ENCODE results near the gene DUSP11. TPM values are rescaled to one million over a fixed set of nuclear protein-coding genes. Genes with fewer than 3 reads are reported as not detected.

The DUSP11 gene
- total and polyA plus RNA-seq, 9 of the 15 experiments (the other 6 are each of a cell fraction or from before 2014, with no cell fraction given), result 20.7 to 79.8 (median 29.3) TPM

- TF ChIP-seq RAD21 (CRISPR knock-in tag; conservative IDR thresholded peaks at IDR 0.05 in 1 of 2, IDR thresholded peaks at IDR 0.05 in 1 of 2), result peak; percentile 48 to 64; a peak in 3 of 4 replicates
Observed at GRCh38 chr2:73779467-73780236, at the start of gene DUSP11 (continued).

- ATAC-seq (peak; percentile 95), FAIRE-seq (peak; percentile 99), DNase-seq (ENCODE audit: extremely low read depth in 1 of 4, low spot score in 3 of 4) (peak; percentile 95 to 98 (median 96))
- no peaks in the 10 kb centered on the region for H4K20me1 ChIP-seq (replicated peaks; ENCODE audit: control insufficient read depth, insufficient read depth, low read length)
- H3K4me3 ChIP-seq, result peak within 1 kb of the TSS; percentile 62
- ChIA-PET POLR2A (interaction anchor here (0.7 to 1.3 kb wide), 10 partner anchors 11 to 371 kb away, joined by 3 to 7 read pairs (median 3); no protein-coding TSS in a partner anchor), CTCF (ENCODE audit: low intra/inter-chr PET ratio) (interaction anchor here (0.6 to 1.1 kb wide), 2 partner anchors 117 to 495 kb away, joined by 3 read pairs; no protein-coding TSS in a partner anchor)
- H3K79me2 ChIP-seq (ENCODE audit: control insufficient read depth, insufficient read depth, low read length), result peaks cover 22% of the 10 kb centered on the region
- H3K36me3 ChIP-seq (ENCODE audit: control insufficient read depth, insufficient read depth, low read length), result peaks cover 31% of the 10 kb centered on the region; the same call in 2 of the 3 replicates
- peak within 1 kb of the TSS; percentile 89 for H3K27ac ChIP-seq (ENCODE audit: extremely low read depth, low read depth, low read length)
- TSS peak; percentile 74 for BruUV-seq (replicated peaks)
- peak within 1 kb of the TSS; percentile 98 for H2AFZ ChIP-seq (ENCODE audit: low read depth, low read length)
- H3K9me3 ChIP-seq (replicated peaks; ENCODE audit: control insufficient read depth, insufficient read depth, low read depth, low read length), result no peaks in the 10 kb centered on the region
- H3K9me1 ChIP-seq (ENCODE audit: control insufficient read depth, insufficient read depth, low read length), result no peaks in the 10 kb centered on the region
- peaks cover 7 to 13% of the 10 kb centered on the region in 2 experiments; a peak in 4 of 5 replicates for H3K4me1 ChIP-seq (replicated peaks in 1 of 2; ENCODE audit: control insufficient read depth in 2 of 2, insufficient read depth in 2 of 2, low read length in 2 of 2)
- H3K9ac ChIP-seq (ENCODE audit: insufficient read depth in 1 of 2, low read depth in 2 of 2, low read length in 2 of 2), result peak within 1 kb of the TSS; percentile 93 to 98
- intact Hi-C loops (cut with micrococcal nuclease), result loop anchor here (10.0 kb wide), 7 partner anchors 154 to 566 kb away; partner anchors contain the start of genes BOLA3 and TET3
- in situ Hi-C loops (cut with MboI), result no loop called here
- H3K4me2 ChIP-seq (ENCODE audit: insufficient read depth, low read length), result peak within 1 kb of the TSS; percentile 93
- H3K27me3 ChIP-seq (ENCODE audit: control insufficient read depth in 2 of 2, insufficient read depth in 2 of 2, low read length in 2 of 2), result no peaks in the 10 kb centered on the region
- WGBS (ENCODE audit: insufficient coverage, low coverage, missing lambda C conversion rate), result under 1% methylated on average over 47 of the region's 48 CpGs
- peak; percentile 96 for TF ChIP-seq CREM (IDR thresholded peaks at IDR 0.05; ENCODE audit: low read depth)
- no peak for TF ChIP-seq ZC3H11A (IDR thresholded peaks at IDR 0.05; ENCODE audit: low read depth, low read length)
- no peak for TF ChIP-seq HDAC3 (IDR thresholded peaks at IDR 0.05; ENCODE audit: borderline replicate concordance, partially characterized antibody)
- 0 out of 2 replicates have a peak, but pooled peaks have one; percentile 50 for TF ChIP-seq SPI1 (IDR thresholded peaks at IDR 0.05; ENCODE audit: borderline replicate concordance, low read depth, low read length)
- no peak for TF ChIP-seq THRAP3 (IDR thresholded peaks at IDR 0.05; ENCODE audit: borderline replicate concordance)
- TF ChIP-seq ARNT (IDR thresholded peaks at IDR 0.05), result peak in 1 of 2 experiments; percentile 8; a peak in 1 of 4 replicates
- no peak for TF ChIP-seq SMARCC2 (IDR thresholded peaks at IDR 0.05; ENCODE audit: low read depth)
- peak; percentile 80 for TF ChIP-seq POLR2G (IDR thresholded peaks at IDR 0.05; ENCODE audit: low read depth, low read length)
- no peak for TF ChIP-seq NR2F6 (CRISPR knock-in tag; IDR thresholded peaks at IDR 0.05)
- TF ChIP-seq SIN3B (IDR thresholded peaks at IDR 0.05; ENCODE audit: low read depth), result peak; percentile 61; the same call in 1 of the 2 replicates
- TF ChIP-seq ZFP36 (IDR thresholded peaks at IDR 0.05; ENCODE audit: low read depth, low read length, partially characterized antibody), result no peak
- peak; percentile 49 for TF ChIP-seq CCNT2 (IDR thresholded peaks at IDR 0.05; ENCODE audit: borderline replicate concordance, extremely low read depth, insufficient read length, low read depth, low read length)
- peak; percentile 78 for TF ChIP-seq BHLHE40 (IDR thresholded peaks at IDR 0.05; ENCODE audit: low read length)
- no peak for TF ChIP-seq SIRT6 (IDR thresholded peaks at IDR 0.05; ENCODE audit: low read depth, low read length)
- no peak for TF ChIP-seq ZNF699 (CRISPR knock-in tag; IDR thresholded peaks at IDR 0.05; ENCODE audit: insufficient replicate concordance)
- TF ChIP-seq GATAD2A (IDR thresholded peaks at IDR 0.05), result 0 out of 2 replicates have a peak, but pooled peaks have one; percentile 73
- TF ChIP-seq CBFB (CRISPR knock-in tag; IDR thresholded peaks at IDR 0.05), result 0 out of 2 replicates have a peak, but pooled peaks have one; percentile 34
Observed at GRCh38 chr2:73828818-73829570, 49.1 kb upstream of the DUSP11 start, which contains the start of gene STAMBP. TSS of gene STAMBP (plus strand) at chr2:73828961. CDS start at chr2:73830857, 1,896 bp downstream.
